T1000 (cell line): ENCODE measurements around the gene ZACN.

Experiments
- DNase-seq: peaks from one replicate; lab custom pipeline; 2025; ENCODE audit warnings: mixed read lengths; lab: John Stamatoyannopoulos, UW

The ZACN gene

DNA sequence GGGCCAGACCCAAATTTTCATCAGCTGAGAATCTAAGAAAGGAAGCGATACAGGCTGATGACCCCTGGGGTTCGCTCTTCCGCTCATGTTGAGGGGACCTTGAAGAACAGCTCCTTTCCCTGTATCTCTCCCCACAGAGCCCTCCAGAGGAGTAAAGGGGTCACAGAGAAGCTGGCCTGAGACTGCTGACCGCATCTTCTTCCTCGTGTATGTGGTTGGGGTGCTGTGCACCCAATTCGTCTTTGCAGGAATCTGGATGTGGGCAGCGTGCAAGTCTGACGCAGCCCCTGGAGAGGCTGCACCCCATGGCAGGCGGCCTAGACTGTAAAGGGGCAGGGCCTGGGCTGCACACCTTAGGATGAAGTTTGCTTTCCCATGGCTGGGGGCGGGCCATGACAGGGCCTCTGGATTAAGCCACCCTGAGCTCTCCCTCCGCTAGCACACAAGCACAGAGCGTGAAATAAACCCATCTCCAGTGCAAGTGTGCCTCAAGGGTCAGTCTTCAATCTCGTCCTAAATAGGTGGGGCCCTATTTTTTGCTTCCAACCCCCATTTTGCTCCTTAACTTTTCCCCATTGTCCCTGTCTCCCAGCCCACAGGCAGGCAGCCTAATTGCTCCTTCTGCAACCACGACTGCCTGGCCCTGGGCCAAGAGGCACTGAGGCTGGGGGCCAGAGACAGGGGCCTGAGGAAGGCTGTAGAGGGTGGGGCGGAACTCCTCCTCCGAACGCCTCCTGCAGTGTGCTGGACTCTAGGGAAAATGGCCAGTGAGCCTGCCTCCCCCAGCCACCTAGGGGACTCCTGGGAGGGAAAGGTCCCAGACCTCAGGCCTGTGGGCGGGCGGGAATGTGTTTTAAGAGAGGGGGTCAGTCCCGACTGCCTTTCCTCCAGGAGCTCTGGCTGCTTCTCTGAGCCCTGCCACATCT, 3.6 kb downstream of the ZACN start:
- DNase-seq = no peak

- DNase-seq = no peak
Measured at GRCh38 chr17:76083536-76084182, 4.7 kb downstream of the ZACN start.

DNA sequence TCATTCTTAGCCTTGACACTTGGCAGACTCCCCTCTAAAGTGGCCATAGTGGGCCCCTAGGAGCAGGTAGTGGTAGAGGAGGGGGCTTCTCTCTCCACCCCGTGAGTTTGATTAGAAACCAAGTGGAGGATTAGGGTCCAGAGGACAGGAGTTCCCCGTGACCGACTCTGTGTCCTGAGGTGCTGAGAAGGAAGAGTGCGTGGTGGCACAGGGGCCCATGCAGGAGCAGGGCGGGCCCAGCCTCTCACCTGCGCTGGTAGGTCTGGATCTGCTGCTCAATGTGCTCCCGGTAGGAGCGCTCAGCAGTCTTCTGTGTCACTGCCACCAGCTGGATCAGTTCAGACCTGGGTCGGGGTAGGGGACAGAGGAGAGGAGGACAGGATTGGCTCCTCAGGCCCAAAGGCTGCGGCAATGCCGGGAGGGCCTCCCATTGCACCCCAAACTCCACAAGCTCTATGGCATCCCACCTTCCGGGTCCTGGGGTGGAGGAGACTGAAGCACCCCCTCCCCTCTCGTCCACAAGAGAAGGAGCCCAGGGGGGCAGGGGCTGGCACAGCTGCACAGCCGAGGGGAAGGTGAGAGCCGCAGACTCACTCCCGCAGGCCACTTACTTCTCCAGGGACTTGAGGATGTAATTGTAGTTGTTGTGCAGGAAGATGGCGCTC, 6.2 kb downstream of the ZACN start:
- no peak for DNase-seq

DNA sequence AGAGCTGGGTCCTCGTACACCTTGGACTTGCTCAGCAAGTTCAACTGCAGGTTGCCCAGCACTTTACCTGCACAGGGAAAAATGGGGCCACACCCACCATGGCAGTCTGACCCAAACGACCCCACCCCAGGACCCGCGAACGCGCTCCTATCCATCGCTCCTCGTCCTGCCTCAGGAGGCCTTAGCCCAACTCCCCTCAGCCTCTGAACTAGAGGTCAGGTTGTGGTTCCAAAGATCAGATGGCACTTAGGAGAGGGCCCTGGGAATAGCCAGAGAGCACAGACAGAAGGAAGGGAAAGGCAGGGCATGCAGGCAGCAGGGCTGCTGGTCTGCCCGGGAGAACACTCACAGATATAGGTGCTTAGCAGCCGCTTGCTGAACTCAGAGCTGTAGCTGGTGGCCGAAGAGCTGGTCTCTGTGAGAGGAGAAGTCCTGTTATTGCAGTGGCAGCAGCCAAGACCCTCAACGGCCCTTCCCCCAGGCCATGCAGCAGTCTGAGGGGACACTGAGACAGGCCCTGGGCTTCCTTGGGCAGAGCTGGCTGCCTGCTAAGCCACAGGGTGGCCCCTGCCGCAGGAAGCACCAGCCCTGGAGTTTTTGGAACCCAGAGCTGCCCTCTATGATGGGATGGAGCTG, 6.9 kb downstream of the ZACN start:
- DNase-seq = no peak

DNA sequence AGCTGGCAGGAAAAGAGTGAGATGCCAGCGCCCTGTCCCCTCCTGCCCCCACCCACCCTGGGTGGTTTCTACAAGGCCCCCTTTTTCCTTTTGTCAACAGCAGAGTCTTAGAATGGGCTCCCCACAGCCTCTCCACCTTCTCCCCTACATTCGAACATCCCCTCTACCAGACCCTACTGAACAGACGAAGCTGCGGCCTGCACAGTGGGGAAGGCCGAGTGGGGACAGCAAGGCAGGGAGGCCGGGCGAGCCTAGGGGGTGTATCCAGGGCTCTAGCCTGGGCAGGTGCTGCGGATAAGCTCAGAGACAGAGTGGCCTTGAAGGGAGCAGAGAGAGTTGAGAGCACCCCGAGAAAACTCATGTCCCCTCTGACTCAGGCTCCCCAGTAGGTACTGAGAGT, 7.4 kb downstream of the ZACN start:
- no peak for DNase-seq

DNA sequence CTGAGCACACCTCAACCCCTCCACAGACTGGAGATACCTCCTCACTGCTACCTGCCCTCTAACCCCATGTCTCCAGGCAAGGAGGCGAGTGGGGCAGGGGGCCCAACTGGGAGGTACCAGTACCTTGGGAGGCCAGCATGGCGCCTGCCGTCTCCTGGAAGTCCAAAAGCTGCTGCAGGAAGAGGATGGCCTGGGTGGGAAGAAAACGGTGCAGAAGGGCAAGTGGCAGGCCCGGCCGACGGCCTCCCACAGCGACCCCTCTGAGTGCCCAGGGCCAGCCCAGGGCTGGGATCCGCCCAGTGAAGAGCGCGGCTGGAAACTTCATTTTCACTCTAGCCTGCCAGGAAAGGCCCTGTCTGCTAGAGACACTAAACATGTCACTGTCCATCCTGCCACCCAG, 8.5 kb downstream of the ZACN start:
- DNase-seq = no peak

DNA sequence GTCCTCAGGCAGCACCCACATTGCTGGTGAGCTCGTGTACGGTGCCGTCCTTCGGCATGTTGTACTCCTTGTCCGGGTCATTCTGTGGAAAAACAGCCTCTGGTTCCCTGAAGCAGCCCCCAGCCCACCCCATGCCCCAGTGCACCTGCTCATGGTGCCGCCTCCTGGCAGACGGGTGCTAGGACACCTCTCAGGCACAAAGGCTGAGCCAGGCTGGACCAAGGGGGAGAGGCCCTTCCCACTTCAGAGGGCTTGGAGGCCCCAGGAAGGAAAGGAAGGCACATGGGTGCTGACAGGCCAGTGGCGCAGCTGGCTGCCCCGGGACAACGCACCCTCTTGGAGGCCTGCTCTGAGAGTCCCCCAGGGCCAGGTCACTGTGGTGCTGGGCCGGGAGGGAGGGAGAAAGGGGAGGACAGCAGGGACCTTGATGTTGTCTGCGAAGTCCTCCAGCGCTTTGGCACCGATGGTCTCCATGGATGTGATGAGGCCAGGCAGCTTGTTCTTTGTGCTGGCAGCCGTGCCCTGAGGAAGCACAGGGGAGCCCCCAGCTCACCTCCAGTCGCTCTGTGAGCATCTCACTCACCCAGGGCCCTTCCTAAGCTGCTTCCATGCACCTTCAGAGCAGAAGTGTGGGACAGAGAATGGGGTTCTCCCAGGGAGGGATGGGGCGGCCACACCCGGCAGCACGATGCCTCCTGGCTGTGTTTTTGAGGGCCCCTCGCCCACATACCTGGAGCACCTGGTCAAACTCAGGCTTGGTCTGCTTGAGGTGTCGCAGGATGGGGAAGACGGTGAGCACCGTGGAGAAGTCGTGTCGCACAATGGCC, 9.3 kb downstream of the ZACN start:
- DNase-seq = no peak

GRCh38 chr17:76088868-76089576, 10.0 kb downstream of the ZACN start:
- DNase-seq = no peak

GRCh38 chr17:76089680-76090516, 10.9 kb downstream of the ZACN start:
- DNase-seq = no peak

DNA sequence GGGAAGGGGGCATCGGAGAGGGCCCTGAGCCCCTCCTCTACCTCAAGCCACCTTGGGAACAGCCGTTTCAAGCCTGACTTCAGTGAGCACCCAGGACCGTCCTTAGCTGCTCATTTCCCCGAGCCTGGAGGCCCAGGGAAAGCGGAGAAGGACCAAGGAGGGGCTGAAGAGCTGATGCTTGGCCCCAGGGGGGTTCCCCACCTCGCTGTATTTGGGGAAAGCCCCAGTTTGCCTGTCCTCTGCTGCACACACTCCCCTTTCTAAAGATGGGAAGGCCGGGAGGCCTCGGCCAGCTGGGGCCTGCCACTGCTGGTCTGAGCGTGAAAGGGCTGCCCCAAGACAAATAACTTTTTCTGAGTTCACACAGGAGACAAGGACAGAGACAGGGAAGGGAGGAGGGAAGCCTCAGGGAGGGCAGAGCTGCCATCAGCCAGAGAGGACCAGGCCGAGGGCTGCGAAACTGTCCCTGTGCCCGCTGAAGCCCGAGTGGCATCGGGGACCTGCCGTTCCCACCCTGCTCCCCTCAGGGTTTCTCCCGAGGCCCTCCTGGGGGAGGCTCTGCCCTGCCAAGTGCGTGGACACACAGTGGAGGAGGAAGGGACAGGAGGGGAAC, 11.6 kb downstream of the ZACN start:
- no peak for DNase-seq

GRCh38 chr17:76091526-76092286, 12.7 kb downstream of the ZACN start:
- no peak for DNase-seq

- no peak for DNase-seq
Measured at GRCh38 chr17:76092526-76093413, 13.8 kb downstream of the ZACN start.

- DNase-seq = no peak
Measured at GRCh38 chr17:76094046-76094445, 15.1 kb downstream of the ZACN start.

DNA sequence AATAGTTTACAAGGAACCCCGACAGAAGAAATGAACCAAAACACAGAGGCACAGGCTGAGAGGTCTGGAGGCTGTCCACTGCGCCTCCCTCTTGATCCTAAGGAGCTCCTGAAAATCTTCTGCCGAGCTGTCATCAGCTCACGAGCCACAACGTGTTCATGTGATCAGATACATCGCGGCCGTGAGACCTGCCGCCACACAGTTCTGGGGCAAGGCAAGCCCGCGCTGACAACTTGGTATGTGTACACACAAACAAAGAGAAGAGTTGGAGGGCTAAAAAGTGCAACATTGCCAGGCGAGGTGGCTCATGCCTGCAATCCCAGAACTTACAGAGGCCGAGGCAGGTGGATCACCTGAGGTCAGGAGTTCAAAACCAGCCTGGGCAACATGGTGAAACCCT, 17.0 kb downstream of the ZACN start:
- DNase-seq = no peak

DNA sequence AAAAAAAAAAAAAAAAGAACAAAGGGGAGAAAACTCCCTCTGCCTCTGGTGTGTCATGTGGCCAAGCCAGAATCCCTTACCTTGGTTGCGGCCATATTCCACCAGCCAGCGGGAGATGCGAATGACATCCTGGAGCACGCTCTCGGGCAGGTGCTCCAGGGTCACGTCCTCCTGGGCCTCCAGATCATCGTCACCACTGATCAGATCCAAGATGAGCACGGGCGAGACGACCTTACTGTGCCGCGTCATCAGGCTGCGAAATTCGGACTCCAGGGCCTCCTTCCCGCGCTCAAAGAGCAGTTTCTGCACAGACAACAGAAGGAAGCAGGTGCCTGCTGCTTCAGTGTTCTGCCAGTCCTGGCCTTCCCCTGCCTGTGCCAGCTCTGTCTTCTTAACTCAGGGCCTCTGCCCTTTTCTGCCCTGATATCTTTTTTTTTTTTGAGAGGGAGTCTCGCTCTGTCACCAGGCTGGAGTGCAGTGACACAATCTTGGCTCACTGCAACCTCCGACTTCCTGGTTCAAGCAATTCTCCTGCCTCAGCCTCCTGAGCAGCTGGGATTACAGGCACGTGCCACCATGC, 18.8 kb downstream of the ZACN start:
- no peak for DNase-seq

DNA sequence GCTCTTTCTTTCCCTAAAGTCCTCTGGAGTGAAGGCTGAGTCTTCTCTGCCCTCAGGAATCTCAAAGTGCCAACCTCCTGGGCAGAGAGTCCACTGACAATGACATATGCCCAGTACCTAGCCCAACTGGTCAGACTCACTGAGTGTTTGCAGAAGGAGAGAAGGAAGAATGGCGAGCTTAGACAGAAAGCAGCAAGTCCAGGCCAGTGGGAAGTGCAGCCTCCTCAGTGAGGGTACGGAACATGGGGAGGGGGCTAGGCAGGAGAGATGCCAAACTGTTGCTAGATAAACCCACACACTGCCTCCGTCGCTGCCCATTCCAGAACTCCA, 23.9 kb downstream of the ZACN start:
- DNase-seq = no peak
